ENCODE measurements around the gene RFT1. TPM values are rescaled to one million over a fixed set of nuclear protein-coding genes. Genes with fewer than 3 reads are reported as not detected.

The RFT1 gene, protein sequence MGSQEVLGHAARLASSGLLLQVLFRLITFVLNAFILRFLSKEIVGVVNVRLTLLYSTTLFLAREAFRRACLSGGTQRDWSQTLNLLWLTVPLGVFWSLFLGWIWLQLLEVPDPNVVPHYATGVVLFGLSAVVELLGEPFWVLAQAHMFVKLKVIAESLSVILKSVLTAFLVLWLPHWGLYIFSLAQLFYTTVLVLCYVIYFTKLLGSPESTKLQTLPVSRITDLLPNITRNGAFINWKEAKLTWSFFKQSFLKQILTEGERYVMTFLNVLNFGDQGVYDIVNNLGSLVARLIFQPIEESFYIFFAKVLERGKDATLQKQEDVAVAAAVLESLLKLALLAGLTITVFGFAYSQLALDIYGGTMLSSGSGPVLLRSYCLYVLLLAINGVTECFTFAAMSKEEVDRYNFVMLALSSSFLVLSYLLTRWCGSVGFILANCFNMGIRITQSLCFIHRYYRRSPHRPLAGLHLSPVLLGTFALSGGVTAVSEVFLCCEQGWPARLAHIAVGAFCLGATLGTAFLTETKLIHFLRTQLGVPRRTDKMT
- total RNA-seq, result 6.1 TPM

DNA sequence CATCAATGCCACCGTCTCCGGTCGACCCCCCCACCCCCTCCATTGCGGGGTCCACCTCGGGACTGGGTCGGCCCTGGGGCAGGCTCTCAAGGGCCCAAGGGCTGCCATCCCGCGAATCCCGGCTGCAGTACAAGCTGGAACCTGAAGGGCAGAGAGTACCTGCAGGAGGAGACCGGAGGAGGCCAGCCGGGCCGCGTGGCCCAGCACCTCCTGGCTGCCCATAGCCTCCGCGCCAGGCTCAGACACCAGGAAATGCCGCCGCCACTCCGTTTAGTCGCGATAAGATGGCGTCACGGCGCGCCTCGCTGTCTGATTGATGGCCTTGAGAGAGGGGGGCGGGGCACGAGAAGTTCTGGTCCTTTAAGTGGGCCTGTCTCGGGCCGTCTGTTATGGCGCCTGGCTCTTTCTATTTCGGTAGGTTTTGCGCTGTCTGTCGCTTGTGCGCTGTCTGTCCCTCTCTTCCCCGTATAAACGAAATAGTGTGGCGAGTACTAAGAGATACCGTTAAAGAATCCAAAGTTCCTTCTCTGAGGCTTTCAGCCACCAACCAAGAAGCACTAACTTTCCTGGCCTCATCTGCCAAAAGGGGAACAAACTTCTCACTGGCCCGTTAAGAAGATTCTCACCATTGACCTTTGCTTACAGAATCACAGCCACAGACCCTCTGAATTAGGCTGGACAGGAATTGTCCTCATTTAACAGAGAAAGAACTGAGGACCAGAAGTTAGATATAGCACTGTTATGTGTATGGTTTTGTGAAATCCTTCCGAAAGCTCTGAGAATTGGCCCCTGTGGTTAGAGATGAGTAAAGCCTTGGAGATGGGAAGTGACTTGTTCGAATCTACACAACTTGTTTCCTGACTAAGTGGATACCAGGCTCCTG is at the start of gene RFT1:
TSS of gene RFT1 (minus strand) at position 257 of the 883 bp plus-strand sequence. CDS start at position 222, 35 bp downstream.
- DNase-seq (ENCODE audit: low spot score in 2 of 2) (peak; percentile 71 to 90), FAIRE-seq (no peak)

DNA sequence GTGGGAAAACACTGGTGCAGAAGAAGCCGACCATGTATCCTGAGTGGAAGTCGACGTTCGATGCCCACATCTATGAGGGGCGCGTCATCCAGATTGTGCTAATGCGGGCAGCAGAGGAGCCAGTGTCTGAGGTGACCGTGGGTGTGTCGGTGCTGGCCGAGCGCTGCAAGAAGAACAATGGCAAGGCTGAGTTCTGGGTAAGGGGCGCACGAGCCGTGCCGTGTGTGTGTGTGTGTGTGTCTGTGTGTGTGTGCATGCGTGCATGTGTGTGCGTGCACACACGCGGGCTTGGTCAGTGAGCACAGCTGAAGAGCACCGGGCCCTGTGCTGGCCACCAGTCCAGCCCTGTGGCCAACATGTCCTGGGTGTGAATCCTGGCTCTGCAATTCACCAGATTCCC is 49.3 kb upstream of the RFT1 start:
- FAIRE-seq, result no peak
- DNase-seq (ENCODE audit: low spot score in 2 of 2), result no peak

DNA sequence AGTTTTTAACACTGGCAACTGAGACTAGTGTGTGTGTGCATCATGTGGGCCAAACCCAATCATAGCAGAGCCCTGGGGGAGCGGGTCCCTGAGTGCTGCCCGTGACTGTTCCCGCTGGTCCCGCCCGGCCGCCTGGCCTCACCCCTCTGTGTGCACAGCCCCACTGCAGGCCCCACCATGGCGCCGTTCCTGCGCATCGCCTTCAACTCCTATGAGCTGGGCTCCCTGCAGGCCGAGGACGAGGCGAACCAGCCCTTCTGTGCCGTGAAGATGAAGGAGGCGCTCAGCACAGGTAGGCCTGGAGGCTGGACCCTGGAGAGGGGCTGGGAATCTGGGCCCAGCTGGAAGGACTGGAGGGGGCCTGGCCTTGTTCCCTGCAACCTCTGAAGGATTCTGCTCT is 48.0 kb upstream of the RFT1 start:
- no peak for FAIRE-seq
- no peak for DNase-seq (ENCODE audit: low spot score in 2 of 2)

GRCh38 chr3:53175613-53176540 is 45.6 kb upstream of the RFT1 start:
- FAIRE-seq (no peak), DNase-seq (ENCODE audit: low spot score in 2 of 2) (no peak)

GRCh38 chr3:53174346-53175250 is 44.4 kb upstream of the RFT1 start:
- FAIRE-seq, result no peak
- no peak for DNase-seq (ENCODE audit: low spot score in 2 of 2)

DNA sequence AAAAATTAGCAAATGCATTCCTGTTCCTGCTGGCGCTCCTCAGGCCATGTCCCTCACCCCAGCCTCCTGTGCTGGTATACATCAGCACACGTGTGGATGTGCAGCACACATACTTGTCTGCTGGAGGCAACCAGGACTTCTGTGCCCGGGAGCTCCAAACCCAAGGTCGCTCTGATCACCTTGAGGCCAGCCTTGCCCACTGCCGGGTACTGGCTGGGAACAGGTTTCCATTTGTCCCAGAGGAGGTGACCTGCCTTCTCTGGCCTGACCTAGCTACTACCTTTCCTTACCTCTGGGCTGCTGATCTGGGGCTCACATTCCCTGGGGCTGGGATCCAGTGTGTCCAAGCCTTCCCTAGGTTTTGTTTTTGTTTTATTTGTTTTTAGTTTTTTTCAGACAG is 42.9 kb upstream of the RFT1 start:
- FAIRE-seq (no peak), DNase-seq (ENCODE audit: low spot score in 2 of 2) (no peak)

- FAIRE-seq (no peak), DNase-seq (ENCODE audit: low spot score in 2 of 2) (no peak)
Measured at GRCh38 chr3:53171827-53172505, 41.7 kb upstream of the RFT1 start.

- FAIRE-seq (no peak), DNase-seq (ENCODE audit: low spot score in 2 of 2) (no peak)
Measured at GRCh38 chr3:53171064-53171418, 40.8 kb upstream of the RFT1 start.

DNA sequence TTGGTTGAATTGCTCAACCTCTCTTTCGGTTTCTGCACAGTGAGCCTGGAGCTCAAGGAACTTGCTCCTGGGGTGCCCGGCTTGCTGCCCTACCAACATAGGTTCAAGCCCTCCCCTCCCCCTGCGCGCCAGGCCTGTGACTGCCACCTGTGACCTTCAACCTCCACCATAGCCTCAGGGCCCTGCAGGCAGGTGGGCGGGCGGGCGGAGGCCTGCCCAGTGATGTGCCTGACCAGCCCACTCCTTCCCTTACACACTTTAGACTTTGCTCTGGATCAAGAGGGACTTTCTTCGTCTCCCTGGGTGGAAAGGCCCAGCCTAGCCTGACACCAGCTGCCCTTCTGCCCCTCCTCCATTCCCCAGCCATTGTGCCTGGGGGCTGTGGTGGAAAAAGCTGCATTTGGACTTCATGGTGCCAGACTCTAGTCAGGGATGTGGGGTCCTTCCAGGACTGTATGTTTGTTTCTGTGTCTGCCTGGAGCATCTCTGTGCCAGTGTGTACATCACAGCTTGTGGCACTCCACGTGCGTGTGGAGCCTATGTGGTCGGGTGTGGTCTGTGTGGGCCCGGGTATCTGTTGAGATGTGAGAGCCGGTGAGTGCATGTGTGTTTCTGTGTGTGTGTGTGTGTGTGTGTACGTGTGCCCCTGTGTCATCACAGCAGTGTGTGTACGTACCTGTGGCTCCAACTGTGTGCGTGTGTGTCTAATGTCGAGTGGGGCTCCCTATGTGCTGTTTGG is 40.3 kb upstream of the RFT1 start:
- DNase-seq (ENCODE audit: low spot score in 2 of 2) (no peak), FAIRE-seq (no peak)

GRCh38 chr3:53169832-53170324 is 39.6 kb upstream of the RFT1 start:
- DNase-seq (ENCODE audit: low spot score in 2 of 2) (no peak), FAIRE-seq (no peak)

GRCh38 chr3:53169045-53169831 is 39.0 kb upstream of the RFT1 start:
- DNase-seq (ENCODE audit: low spot score in 2 of 2) (no peak), FAIRE-seq (no peak)

GRCh38 chr3:53168175-53168923 is 38.1 kb upstream of the RFT1 start:
- FAIRE-seq (no peak), DNase-seq (ENCODE audit: low spot score in 2 of 2) (no peak)

- no peak for FAIRE-seq
- no peak for DNase-seq (ENCODE audit: low spot score in 2 of 2)
Measured at GRCh38 chr3:53167418-53168174, 37.4 kb upstream of the RFT1 start.

DNA sequence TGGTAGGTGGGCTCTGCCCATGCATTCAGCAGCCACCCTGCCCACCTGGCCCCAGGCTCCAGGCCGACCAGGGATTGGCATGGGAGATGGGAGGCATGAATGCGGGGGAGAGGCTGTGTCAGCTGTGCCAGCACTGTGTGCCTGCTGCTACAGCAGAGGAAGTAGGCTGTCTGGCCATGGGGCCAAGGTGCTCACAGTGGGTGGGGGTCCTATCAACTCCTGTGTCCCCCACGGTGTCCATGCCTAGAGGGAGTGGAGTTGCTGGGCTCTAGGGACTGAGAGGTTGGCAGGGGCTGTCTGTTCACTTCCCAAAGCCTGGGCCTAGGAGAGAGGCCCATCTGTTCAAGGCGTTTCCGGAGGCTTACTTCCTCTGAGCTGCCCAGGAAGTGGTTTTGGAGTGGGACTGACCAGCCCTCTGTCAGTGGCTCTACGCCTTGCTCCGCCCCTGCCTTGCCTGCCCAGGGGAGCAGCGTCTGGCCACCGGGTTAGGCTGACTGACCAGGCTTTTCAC is 36.6 kb upstream of the RFT1 start:
- DNase-seq (ENCODE audit: low spot score in 2 of 2) (peak in 1 of 2 donors; percentile 54), FAIRE-seq (no peak)

- no peak for FAIRE-seq
- DNase-seq (ENCODE audit: low spot score in 2 of 2), result no peak
Measured at GRCh38 chr3:53166206-53166605, 36.0 kb upstream of the RFT1 start.

All from frontal cortex (tissue), 4 donors.